Mammary epithelial cell (primary cell): Measurements from ENCODE around the gene FJX1.

Experiments used
- EZH2 ChIP-seq: IDR thresholded peaks from 2 replicates; pipeline ENCODE4 v1.6.1; 2012; ENCODE audit warnings: low read length, inconsistent platforms, borderline replicate concordance
- TF ChIP-seq, protein P1 (sequence below), 2 donors: IDR thresholded peaks in 1 of 2; conservative IDR thresholded peaks in 1 of 2; 2 replicates each; pipeline ENCODE4 v1.5.1; 2011 to 2012; ENCODE audit warnings: inconsistent platforms in 2 of 2, low read length in 2 of 2, mild to moderate bottlenecking in 2 of 2, control low read depth in 1 of 2, low read depth in 1 of 2; ENCODE audit not compliant: insufficient read depth in 1 of 2; ENCODE audit errors: extremely low read depth in 1 of 2

DNA sequence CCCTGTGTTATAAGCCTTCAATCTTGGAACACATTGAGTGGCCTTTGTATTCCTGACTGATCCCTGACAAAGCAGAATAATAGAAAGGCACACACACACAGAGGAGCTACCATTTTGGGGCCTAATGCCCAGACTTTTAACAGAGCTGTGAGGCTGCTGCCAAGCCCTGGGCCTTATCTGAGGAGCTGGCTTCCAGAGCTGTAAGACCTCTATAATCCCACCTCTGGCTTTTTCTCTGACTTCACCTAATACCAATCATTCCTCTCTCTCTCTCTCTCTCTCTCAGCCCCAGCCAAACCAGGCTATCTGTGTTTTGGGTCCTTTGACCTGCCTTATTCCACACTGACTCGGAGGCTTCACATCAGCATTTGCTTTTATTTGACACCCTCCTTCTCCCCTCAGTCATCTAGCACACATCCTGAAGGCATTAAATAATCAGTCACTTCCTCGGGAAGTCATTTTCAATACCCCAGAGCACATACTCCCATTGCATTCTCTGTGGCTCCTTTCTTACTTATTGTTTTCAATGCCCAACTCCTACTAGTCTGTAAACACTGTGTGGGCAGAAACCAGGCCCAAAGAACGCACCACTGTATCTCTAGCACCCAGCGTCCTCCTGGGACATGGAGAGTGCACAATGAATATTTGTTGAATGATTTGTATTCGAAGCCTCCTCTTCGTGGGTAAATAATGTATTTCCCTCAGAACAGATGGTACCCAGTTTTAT is 23.1 kb downstream of the FJX1 start:
- TF ChIP-seq, protein P1, sequence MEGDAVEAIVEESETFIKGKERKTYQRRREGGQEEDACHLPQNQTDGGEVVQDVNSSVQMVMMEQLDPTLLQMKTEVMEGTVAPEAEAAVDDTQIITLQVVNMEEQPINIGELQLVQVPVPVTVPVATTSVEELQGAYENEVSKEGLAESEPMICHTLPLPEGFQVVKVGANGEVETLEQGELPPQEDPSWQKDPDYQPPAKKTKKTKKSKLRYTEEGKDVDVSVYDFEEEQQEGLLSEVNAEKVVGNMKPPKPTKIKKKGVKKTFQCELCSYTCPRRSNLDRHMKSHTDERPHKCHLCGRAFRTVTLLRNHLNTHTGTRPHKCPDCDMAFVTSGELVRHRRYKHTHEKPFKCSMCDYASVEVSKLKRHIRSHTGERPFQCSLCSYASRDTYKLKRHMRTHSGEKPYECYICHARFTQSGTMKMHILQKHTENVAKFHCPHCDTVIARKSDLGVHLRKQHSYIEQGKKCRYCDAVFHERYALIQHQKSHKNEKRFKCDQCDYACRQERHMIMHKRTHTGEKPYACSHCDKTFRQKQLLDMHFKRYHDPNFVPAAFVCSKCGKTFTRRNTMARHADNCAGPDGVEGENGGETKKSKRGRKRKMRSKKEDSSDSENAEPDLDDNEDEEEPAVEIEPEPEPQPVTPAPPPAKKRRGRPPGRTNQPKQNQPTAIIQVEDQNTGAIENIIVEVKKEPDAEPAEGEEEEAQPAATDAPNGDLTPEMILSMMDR (conservative IDR thresholded peaks at IDR 0.05 in 1 of 2, IDR thresholded peaks at IDR 0.05 in 1 of 2; ENCODE audit: extremely low read depth in 1 of 2, insufficient read depth in 1 of 2, low read depth in 1 of 2, low read length in 2 of 2) = no peak
- TF ChIP-seq EZH2 = no peak
